Testis (tissue), 3 donors: ENCODE data around the gene MRPS16. TPM values are rescaled to one million over a fixed set of nuclear protein-coding genes. Genes with fewer than 3 reads are reported as not detected.

Experiments used
- DNase-seq: peaks from one replicate; pipeline ENCODE4 v3.0.0-alpha.2; 2019
- H3K27ac ChIP-seq, 2 donors: fragments of 200-600 bp; sonication (generic); one replicate each; pipeline ENCODE4 v1.5.1; 2019
- H3K27me3 ChIP-seq: fragments of 200-600 bp; sonication (generic); one replicate; pipeline ENCODE4 v1.5.1; 2019
- H3K36me3 ChIP-seq: fragments of 200-600 bp; sonication (generic); one replicate; pipeline ENCODE4 v1.5.1; 2017; ENCODE audit warnings: low read depth; ENCODE audit errors: missing control alignments
- H3K4me1 ChIP-seq: fragments of 200-600 bp; sonication (generic); one replicate; pipeline ENCODE4 v1.5.1; 2019
- H3K4me3 ChIP-seq, 2 donors: fragments of 200-600 bp; sonication (generic); one replicate each; pipeline ENCODE4 v1.5.1; 2017 to 2019
- H3K9me3 ChIP-seq: fragments of 200-600 bp; sonication (generic); one replicate; pipeline ENCODE4 v1.5.1; 2017
- CTCF ChIP-seq, 3 experiments: fragments of 450-650 bp in 2 of 3; fragments of 200-600 bp in 1 of 3; sonication (generic) in 1 of 3; IDR thresholded peaks; one replicate each; pipeline ENCODE4 v1.5.1; 2016 to 2019; ENCODE audit warnings: antibody characterized with exemption in 3 of 3, mild to moderate bottlenecking in 2 of 3, moderate library complexity in 1 of 3
- POLR2A ChIP-seq: fragments of 450-650 bp; IDR thresholded peaks from one replicate; pipeline ENCODE4 v1.6.1; 2017; ENCODE audit warnings: antibody characterized with exemption, mild to moderate bottlenecking, moderate library complexity
- WGBS, 2 donors: methylation state at CpG; one replicate each; pipeline ENCODE4 v1.1.5; 2018; 5-methylcytosine and 5-hydroxymethylcytosine counted together
- intact Hi-C: fragments of 100-400 bp; cut with DNase I; formaldehyde crosslinking; loops from one replicate; pipeline ENCODE4 v1.15.1; 2023; ENCODE audit warnings: low total_unique reads
- polyA plus RNA-seq: library from polyadenylated mRNA; stranded (reverse); fragments of 350-450 nt; fragmentation: Illumina TruSeq; extraction: RNeasy Lipid Tissue Mini Kit (QIAGEN cat#74804); gene quantifications from one replicate; pipeline ENCODE4 v1.2.3, GENCODE V29; 2014; ENCODE audit warnings: low read depth, low replicate concordance; ENCODE audit not compliant: insufficient read depth
- total RNA-seq, 2 donors: library from RNA; depleted of rRNA; stranded (reverse); fragments of >200 nt; gene quantifications; one replicate each; pipeline ENCODE4 v1.2.3, GENCODE V29; 2016

MRPS16 gene
- total and polyA plus RNA-seq, 3 donors from 2014 or later = 45.7 to 83.5 (median 59.6) TPM

GRCh38 chr10:73246322-73246645 is 6.2 kb downstream of the MRPS16 start:
- intact Hi-C loops = no loop called here
- no peaks in the 10 kb centered on the region for H3K36me3 ChIP-seq

GRCh38 chr10:73244866-73245477 is 7.5 kb downstream of the MRPS16 start:
- Histone ChIP-seq H3K27me3 (no peaks in the 10 kb centered on the region), H3K9me3 (no peaks in the 10 kb centered on the region), H3K4me1 (peaks cover 13% of the 10 kb centered on the region), H3K36me3 (no peaks in the 10 kb centered on the region), H3K27ac (no peak overlapping the region), H3K4me3 (no peak overlapping the region)
- TF ChIP-seq CTCF (IDR thresholded peaks at IDR 0.05) = no peak
- no peak for TF ChIP-seq POLR2A
- 56 to 61% methylated on average over 8 of the region's 8 CpGs for WGBS, 2 donors
- intact Hi-C loops = no loop called here
- DNase-seq = no peak

More at GRCh38 chr10:73246322-73246645, 6.2 kb downstream of the MRPS16 start:
- no peak for DNase-seq
- Histone ChIP-seq H3K27ac (peak overlapping the region; percentile 74 to 90), H3K27me3 (no peaks in the 10 kb centered on the region), H3K4me1 (peaks cover 21% of the 10 kb centered on the region), H3K9me3 (no peaks in the 10 kb centered on the region), H3K4me3 (peak overlapping the region; percentile 80 to 88)
- TF ChIP-seq CTCF (IDR thresholded peaks at IDR 0.05) (no peak), POLR2A (no peak)
- WGBS, 2 donors = 1% methylated on average over 8 of the region's 8 CpGs

- Histone ChIP-seq H3K27me3 (no peaks in the 10 kb centered on the region), H3K27ac (no peak overlapping the region), H3K36me3 (no peaks in the 10 kb centered on the region), H3K4me1 (no peaks in the 10 kb centered on the region), H3K9me3 (no peaks in the 10 kb centered on the region), H3K4me3 (no peak overlapping the region)
- DNase-seq = no peak
- no peak for TF ChIP-seq CTCF (IDR thresholded peaks at IDR 0.05)
- TF ChIP-seq POLR2A = no peak
- intact Hi-C loops = no loop called here
- WGBS, 2 donors = 63 to 72% methylated on average over 2 of the region's 2 CpGs
These were observed 12.5 kb downstream of the MRPS16 start for GRCh38 chr10:73239908-73240307.

- no peaks in the 10 kb centered on the region for H3K27me3 ChIP-seq
- TF ChIP-seq POLR2A (no peak), CTCF (IDR thresholded peaks at IDR 0.05) (no peak)
- H3K36me3 ChIP-seq = no peaks in the 10 kb centered on the region
- no peak overlapping the region for H3K27ac ChIP-seq
- no peaks in the 10 kb centered on the region for H3K4me1 ChIP-seq
- no peaks in the 10 kb centered on the region for H3K9me3 ChIP-seq
- WGBS, 2 donors = 95 to 97% methylated on average over 5 of the region's 5 CpGs
- intact Hi-C loops = no loop called here
- H3K4me3 ChIP-seq = no peak overlapping the region
- DNase-seq = no peak
These were observed 13.4 kb downstream of the MRPS16 start for GRCh38 chr10:73238990-73239566.

GRCh38 chr10:73234695-73235094 is 17.7 kb downstream of the MRPS16 start:
- Histone ChIP-seq H3K27ac (no peak overlapping the region), H3K4me1 (no peaks in the 10 kb centered on the region), H3K36me3 (no peaks in the 10 kb centered on the region), H3K4me3 (no peak overlapping the region), H3K27me3 (no peaks in the 10 kb centered on the region), H3K9me3 (no peaks in the 10 kb centered on the region)
- intact Hi-C loops = no loop called here
- no peak for DNase-seq
- WGBS, 2 donors = 87 to 97% methylated on average over 7 of the region's 7 CpGs
- no peak for TF ChIP-seq CTCF (IDR thresholded peaks at IDR 0.05)
- no peak for TF ChIP-seq POLR2A
